K562 (cell line): ENCODE results near the gene NPC1. TPM values are rescaled to one million over a fixed set of nuclear protein-coding genes. Genes with fewer than 3 reads are reported as not detected.

Source experiments
- BCOR ChIP-seq: fragments of 450-650 bp; IDR thresholded peaks from 2 replicates; pipeline ENCODE4 v1.6.1; 2016
- ELF1 ChIP-seq: fragments of 200-800 bp; sonication (Bioruptor generic); IDR thresholded peaks from 2 replicates; pipeline ENCODE4 v1.6.1; 2016; ENCODE audit warnings: missing genetic modification characterization, missing compliant biosample characterization
- EP300 ChIP-seq: IDR thresholded peaks from 2 replicates; pipeline ENCODE4 v1.6.1; 2012; ENCODE audit warnings: low read length, improper control_type of control experiment
- GTF2E2 ChIP-seq: fragments of 200-800 bp; sonication (Bioruptor generic); IDR thresholded peaks from 2 replicates; pipeline ENCODE4 v1.6.1; 2016; ENCODE audit warnings: missing genetic modification characterization, missing compliant biosample characterization
- HMG20B ChIP-seq: fragments of 250-450 bp; sonication (Bioruptor Pico); IDR thresholded peaks from 2 replicates; pipeline ENCODE4 v1.5.0; 2021; ENCODE audit warnings: mild to moderate bottlenecking
- HMGN3 ChIP-seq: IDR thresholded peaks from 2 replicates; pipeline ENCODE4 v1.6.1; 2011; ENCODE audit warnings: borderline replicate concordance, low read depth, mild to moderate bottlenecking, mixed read lengths, low read length; ENCODE audit not compliant: insufficient read length; ENCODE audit errors: extremely low read depth
- KAT8 ChIP-seq: fragments of 450-650 bp; IDR thresholded peaks from 2 replicates; pipeline ENCODE4 v1.6.1; 2016; ENCODE audit warnings: low read depth, mild to moderate bottlenecking
- KDM4B ChIP-seq, 2 experiments: fragments of 450-650 bp in 1 of 2; sonication (generic) in 1 of 2; IDR thresholded peaks; 2 replicates each; pipeline ENCODE4 v1.6.1; 2016 to 2017; ENCODE audit warnings: borderline replicate concordance in 2 of 2, antibody characterized with exemption in 1 of 2, low read depth in 1 of 2, mild to moderate bottlenecking in 1 of 2
- LCOR ChIP-seq: sonication (generic); formaldehyde crosslinking; IDR thresholded peaks from 2 replicates; pipeline ENCODE4 v1.8.0; 2022; ENCODE audit warnings: mild to moderate bottlenecking, missing genetic modification reagents
- NBN ChIP-seq: fragments of 450-650 bp; IDR thresholded peaks from 2 replicates; pipeline ENCODE4 v1.6.1; 2016; ENCODE audit warnings: low read depth, mild to moderate bottlenecking
- NRF1 ChIP-seq, 2 experiments: fragments of 450-650 bp; IDR thresholded peaks in 1 of 2; conservative IDR thresholded peaks in 1 of 2; 2 replicates each; pipeline ENCODE4 v1.6.1; 2014; ENCODE audit warnings: mild to moderate bottlenecking in 2 of 2
- PCBP1 ChIP-seq: fragments of 200-400 bp; formaldehyde crosslinking; IDR thresholded peaks from 2 replicates; pipeline ENCODE4 v1.6.1; 2018; ENCODE audit warnings: mild to moderate bottlenecking, low read depth, low read length; ENCODE audit not compliant: poor library complexity, severe bottlenecking
- RHOXF2B ChIP-seq: fragments of 250-450 bp; sonication (Bioruptor Pico); conservative IDR thresholded peaks from 2 replicates; pipeline ENCODE4 v1.5.1; 2021
- SMAD4 ChIP-seq: fragments of 250-450 bp; sonication (Bioruptor Pico); conservative IDR thresholded peaks from 2 replicates; pipeline ENCODE4 v1.8.0; 2021; ENCODE audit warnings: inconsistent platforms, mild to moderate bottlenecking, moderate library complexity
- SOX6 ChIP-seq: fragments of 450-650 bp; IDR thresholded peaks from 2 replicates; pipeline ENCODE4 v1.6.1; 2014; ENCODE audit warnings: mild to moderate bottlenecking
- SP2 ChIP-seq: IDR thresholded peaks from 2 replicates; pipeline ENCODE4 v1.6.1; 2011; ENCODE audit warnings: mild to moderate bottlenecking, low read depth, low read length, moderate library complexity; ENCODE audit not compliant: poor library complexity, severe bottlenecking; ENCODE audit errors: extremely low read depth
- SREBF1 ChIP-seq: fragments of 150-350 bp; IDR thresholded peaks from 2 replicates; pipeline ENCODE4 v1.6.1; 2014; ENCODE audit warnings: antibody characterized with exemption, low read depth, low read length, borderline replicate concordance
- ZNF778 ChIP-seq: fragments of 450-650 bp; formaldehyde crosslinking; IDR thresholded peaks from 2 replicates; pipeline ENCODE4 v1.4.0; 2020; ENCODE audit warnings: mild to moderate bottlenecking, moderate library complexity
- ZNF830 ChIP-seq: fragments of 250-450 bp; sonication (Bioruptor Pico); IDR thresholded peaks from 2 replicates; pipeline ENCODE4 v1.5.0; 2021; ENCODE audit warnings: mild to moderate bottlenecking
- polyA plus RNA-seq, 8 experiments: library from polyadenylated mRNA; depleted of rRNA in 4 of 8; stranded (reverse) in 5 of 8; unstranded in 3 of 8; fragments of >200 nt; fragmentation: Nextera tagmentation in 2 of 8; fragmentation: Illumina TruSeq in 1 of 8; extraction: Ambion mirVana in 2 of 8; extraction: Trizol in 1 of 8; gene quantifications; 2 replicates each; pipeline versions ENCODE4 v1.2.1 to v1.2.3, GENCODE V29; 2011 to 2014; ENCODE audit warnings: inconsistent platforms in 1 of 8, missing spikeins in 1 of 8
- total RNA-seq, 7 experiments: library from RNA; depleted of rRNA in 6 of 7; stranded (reverse); fragments of >200 nt in 6 of 7; fragmentation: Illumina TruSeq in 2 of 7; extraction: Trizol in 2 of 7; gene quantifications; 2 replicates each; pipeline versions ENCODE4 v1.2.1 to v1.2.3, GENCODE V29; 2011 to 2021; ENCODE audit warnings: low replicate concordance in 1 of 7
- TF ChIP-seq, protein P1 (sequence below), 3 experiments: IDR thresholded peaks in 2 of 3; conservative IDR thresholded peaks in 1 of 3; 2 replicates each; pipeline ENCODE4 v1.5.1; 2011 to 2012; ENCODE audit warnings: low read length in 3 of 3, mild to moderate bottlenecking in 3 of 3, control low read depth in 2 of 3, improper control_type of control experiment in 1 of 3, inconsistent platforms in 1 of 3, low read depth in 1 of 3, mixed read lengths in 1 of 3, moderate library complexity in 1 of 3; ENCODE audit not compliant: insufficient read depth in 2 of 3
- TF ChIP-seq, protein P2 (sequence below): fragments of 450-650 bp; formaldehyde crosslinking; IDR thresholded peaks from 2 replicates; pipeline ENCODE4 v1.4.0; 2020; ENCODE audit warnings: mild to moderate bottlenecking, mixed read lengths
- TF ChIP-seq, protein P3 (sequence below): fragments of 150-350 bp; conservative IDR thresholded peaks from 2 replicates; pipeline ENCODE4 v1.6.1; 2014; ENCODE audit warnings: low read length

NPC1 gene
- total and polyA plus RNA-seq, 9 of the 15 experiments (the other 6 are each of a cell fraction or from before 2014, with no cell fraction given): 17.1 to 45.9 (median 27.6) TPM

DNA sequence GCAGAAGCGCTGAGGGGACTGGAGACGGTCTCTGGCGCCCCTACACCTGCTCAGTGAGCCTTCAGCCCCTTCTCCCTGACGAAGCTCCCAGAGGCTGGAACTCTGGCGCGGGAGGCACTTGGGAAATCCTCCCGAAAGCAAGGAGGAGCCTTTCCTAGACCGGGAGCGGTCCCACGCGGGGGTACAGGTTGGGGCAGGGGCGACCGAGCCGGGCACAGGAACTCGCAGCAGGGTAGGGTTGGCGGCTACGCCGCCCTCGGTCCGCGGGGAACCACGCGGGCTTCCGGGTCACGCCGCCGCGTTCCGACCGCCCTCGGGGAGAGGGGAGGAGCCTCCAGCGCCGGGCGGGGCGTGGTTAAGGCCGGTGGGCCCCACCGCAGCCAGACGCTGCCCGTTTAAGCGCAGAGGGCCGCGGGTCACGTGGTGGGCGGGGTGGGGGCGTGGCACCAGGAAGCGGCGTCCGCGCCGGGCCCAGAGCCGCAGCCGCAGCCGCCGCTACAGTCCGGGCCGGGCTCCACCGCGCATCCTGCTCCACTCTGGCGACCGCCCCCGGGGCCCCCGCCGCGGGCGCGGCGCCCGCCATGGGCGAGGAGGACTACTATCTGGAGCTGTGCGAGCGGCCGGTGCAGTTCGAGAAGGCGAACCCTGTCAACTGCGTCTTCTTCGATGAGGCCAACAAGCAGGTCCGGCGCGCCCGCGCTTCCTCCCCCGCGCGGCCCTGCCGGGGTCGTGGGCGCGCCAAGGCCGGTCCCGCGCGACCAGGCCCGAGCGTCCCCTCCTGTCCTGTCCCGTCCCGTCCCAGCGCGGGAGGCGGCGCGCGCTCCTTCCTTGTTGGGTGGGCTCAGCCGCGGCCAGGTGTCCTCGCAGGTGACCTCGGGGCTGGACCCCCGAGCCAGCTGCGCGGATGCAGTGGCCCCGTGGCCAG is 83.0 kb downstream of the NPC1 start, which contains the start of gene RMC1 (continued):
- TF ChIP-seq GTF2E2 (tag): peak; percentile 85
- TF ChIP-seq HMGN3: peak; percentile 80
- TF ChIP-seq, protein P1, sequence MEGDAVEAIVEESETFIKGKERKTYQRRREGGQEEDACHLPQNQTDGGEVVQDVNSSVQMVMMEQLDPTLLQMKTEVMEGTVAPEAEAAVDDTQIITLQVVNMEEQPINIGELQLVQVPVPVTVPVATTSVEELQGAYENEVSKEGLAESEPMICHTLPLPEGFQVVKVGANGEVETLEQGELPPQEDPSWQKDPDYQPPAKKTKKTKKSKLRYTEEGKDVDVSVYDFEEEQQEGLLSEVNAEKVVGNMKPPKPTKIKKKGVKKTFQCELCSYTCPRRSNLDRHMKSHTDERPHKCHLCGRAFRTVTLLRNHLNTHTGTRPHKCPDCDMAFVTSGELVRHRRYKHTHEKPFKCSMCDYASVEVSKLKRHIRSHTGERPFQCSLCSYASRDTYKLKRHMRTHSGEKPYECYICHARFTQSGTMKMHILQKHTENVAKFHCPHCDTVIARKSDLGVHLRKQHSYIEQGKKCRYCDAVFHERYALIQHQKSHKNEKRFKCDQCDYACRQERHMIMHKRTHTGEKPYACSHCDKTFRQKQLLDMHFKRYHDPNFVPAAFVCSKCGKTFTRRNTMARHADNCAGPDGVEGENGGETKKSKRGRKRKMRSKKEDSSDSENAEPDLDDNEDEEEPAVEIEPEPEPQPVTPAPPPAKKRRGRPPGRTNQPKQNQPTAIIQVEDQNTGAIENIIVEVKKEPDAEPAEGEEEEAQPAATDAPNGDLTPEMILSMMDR (IDR thresholded peaks at IDR 0.05 in 2 of 3, conservative IDR thresholded peaks at IDR 0.05 in 1 of 3; ENCODE audit: insufficient read depth in 2 of 3, low read depth in 1 of 3, low read length in 3 of 3): peak; percentile 33 to 53 (median 45)
- TF ChIP-seq, protein P2, sequence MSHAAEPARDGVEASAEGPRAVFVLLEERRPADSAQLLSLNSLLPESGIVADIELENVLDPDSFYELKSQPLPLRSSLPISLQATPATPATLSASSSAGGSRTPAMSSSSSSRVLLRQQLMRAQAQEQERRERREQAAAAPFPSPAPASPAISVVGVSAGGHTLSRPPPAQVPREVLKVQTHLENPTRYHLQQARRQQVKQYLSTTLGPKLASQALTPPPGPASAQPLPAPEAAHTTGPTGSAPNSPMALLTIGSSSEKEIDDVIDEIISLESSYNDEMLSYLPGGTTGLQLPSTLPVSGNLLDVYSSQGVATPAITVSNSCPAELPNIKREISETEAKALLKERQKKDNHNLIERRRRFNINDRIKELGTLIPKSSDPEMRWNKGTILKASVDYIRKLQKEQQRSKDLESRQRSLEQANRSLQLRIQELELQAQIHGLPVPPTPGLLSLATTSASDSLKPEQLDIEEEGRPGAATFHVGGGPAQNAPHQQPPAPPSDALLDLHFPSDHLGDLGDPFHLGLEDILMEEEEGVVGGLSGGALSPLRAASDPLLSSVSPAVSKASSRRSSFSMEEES (CRISPR knock-in tag): peak; percentile 99
- TF ChIP-seq HMG20B (CRISPR knock-in tag): no peak
- peak; percentile 18; the same call in 1 of the 2 replicates for TF ChIP-seq EP300
- TF ChIP-seq LCOR (CRISPR knock-in tag): peak; percentile 84
- no peak for TF ChIP-seq SP2
- peak; percentile 73 to 74 for TF ChIP-seq NRF1 (conservative IDR thresholded peaks at IDR 0.05 in 1 of 2, IDR thresholded peaks at IDR 0.05 in 1 of 2)
- no peak for TF ChIP-seq KAT8
- 0 out of 2 replicates have a peak, but pooled peaks have one; percentile 51 for TF ChIP-seq BCOR
- TF ChIP-seq NBN: peak; percentile 81
- peak; percentile 78 for TF ChIP-seq SMAD4 (CRISPR knock-in tag)
- TF ChIP-seq ELF1 (tag): peak; percentile 98
- peak in 1 of 2 experiments; percentile 71; a peak in 1 of 4 replicates for TF ChIP-seq KDM4B (IDR thresholded peaks at IDR 0.05; ENCODE audit: borderline replicate concordance in 2 of 2, low read depth in 1 of 2)
- no peak for TF ChIP-seq SREBF1
- TF ChIP-seq RHOXF2B: no peak
- no peak for TF ChIP-seq ZNF778
- peak; percentile 91 for TF ChIP-seq PCBP1
- TF ChIP-seq, protein P3, sequence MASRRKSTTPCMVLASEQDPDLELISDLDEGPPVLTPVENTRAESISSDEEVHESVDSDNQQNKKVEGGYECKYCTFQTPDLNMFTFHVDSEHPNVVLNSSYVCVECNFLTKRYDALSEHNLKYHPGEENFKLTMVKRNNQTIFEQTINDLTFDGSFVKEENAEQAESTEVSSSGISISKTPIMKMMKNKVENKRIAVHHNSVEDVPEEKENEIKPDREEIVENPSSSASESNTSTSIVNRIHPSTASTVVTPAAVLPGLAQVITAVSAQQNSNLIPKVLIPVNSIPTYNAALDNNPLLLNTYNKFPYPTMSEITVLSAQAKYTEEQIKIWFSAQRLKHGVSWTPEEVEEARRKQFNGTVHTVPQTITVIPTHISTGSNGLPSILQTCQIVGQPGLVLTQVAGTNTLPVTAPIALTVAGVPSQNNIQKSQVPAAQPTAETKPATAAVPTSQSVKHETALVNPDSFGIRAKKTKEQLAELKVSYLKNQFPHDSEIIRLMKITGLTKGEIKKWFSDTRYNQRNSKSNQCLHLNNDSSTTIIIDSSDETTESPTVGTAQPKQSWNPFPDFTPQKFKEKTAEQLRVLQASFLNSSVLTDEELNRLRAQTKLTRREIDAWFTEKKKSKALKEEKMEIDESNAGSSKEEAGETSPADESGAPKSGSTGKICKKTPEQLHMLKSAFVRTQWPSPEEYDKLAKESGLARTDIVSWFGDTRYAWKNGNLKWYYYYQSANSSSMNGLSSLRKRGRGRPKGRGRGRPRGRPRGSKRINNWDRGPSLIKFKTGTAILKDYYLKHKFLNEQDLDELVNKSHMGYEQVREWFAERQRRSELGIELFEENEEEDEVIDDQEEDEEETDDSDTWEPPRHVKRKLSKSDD: no peak
- TF ChIP-seq SOX6: 0 out of 2 replicates have a peak, but pooled peaks have one; percentile 32
- peak; percentile 73; the same call in 1 of the 2 replicates for TF ChIP-seq ZNF830
